ENCODE results near the gene FGF3.

Gene FGF3

DNA sequence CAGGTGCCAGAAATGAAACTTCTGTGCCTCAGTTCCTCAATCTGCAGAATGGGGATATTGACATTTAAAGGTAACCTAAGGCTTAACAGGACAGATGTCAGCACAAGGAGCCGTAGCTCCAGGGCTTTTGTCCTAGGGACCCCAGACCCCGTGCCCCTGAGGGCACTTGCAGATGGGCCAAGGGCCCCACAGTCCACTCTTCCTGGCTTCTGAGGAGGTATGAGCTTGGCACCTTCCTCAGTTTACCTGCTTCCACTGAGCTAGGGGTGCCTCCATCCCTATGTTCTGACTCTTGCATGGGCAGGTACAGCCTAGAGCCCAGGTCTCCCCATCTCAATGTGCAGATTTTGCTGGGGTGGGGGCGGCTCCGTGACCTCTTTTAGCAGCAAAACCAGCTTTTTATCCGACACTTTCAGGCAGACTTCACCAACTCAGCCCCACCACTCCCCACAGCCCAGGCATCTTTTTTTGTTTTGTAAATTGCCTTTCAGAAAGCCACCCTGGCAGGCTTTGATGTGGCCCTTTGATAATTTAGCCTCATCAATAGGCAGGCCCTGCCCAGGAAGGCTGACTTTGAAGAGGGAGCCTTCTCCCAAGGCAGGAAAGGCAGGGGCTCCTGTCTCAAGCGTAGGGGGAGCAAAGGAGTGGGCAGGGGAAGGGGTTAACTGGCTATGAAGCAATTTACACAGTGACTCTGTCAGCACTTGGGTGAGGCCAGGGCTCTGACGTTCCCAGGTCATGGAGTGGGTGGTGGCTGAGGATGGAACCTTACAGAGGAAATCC lies 23.7 kb upstream of the FGF3 start:
- DNase-seq: no peak

DNA sequence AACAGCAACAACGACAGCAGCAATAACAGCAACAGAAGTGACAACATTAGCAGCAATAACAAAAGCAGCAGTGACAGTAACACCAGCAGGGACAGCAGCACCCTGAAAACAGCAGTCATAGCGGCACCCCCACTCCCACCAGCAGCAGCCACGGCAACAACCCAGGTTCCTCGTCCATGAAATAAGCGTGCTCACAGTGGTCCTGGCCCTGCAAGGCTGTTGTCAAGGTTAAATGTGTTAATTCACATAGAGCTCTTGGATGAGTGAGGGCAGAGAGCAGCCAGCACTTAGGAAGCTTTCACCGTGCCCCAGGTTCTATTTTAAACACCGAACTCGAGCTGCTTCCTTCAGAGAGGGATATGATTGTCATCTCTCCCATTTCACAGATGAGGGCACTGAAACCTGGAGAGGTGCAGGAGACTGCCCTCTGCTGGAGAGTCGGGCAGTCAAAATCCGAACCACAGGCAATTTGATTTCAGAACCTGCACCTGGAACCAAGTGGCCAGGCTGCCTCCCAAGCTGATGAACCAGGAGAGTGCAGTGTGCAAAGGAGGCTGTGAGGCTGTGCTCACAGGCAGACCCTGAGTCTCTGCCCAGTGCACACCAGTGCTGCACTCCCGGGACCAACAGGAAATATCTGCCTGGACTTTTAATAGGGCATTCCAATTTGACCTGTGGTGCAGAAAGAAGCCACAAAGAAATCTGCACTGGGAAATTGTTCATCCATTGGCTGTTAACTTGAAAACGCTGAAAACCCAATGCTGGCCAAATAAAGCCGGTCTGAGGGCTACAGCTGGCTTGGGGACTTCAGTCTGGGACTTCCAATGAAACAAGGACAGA lies 22.9 kb upstream of the FGF3 start:
- DNase-seq: no peak

DNA sequence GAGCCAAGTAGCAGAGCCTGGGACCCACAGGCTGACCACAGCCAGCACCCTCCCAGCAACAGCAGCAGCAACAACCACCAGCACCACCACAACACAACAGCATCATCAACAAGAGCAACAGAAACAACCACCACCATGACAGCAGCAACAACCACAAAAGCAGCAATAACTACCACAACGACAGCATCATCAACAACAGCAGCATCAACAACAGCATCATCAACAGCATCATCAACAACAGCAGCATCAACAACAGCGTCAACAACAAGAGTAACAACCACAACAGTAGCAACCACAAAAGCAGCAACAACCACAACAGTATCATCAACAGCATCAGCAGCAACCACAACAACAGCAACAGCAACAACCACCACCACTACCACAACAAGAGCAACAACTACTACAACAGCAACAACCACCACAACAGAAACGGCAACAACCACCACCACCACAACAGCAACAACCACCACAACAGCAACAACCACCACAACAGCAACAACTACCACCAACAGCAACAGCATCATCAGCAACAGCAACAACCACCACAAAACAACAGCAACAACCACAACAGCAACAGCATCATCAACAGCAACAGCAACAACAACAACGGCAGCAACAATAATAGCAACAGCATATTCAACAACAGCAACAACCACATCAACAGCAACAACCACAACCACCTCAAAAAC lies 22.1 kb upstream of the FGF3 start:
- DNase-seq: no peak

DNA sequence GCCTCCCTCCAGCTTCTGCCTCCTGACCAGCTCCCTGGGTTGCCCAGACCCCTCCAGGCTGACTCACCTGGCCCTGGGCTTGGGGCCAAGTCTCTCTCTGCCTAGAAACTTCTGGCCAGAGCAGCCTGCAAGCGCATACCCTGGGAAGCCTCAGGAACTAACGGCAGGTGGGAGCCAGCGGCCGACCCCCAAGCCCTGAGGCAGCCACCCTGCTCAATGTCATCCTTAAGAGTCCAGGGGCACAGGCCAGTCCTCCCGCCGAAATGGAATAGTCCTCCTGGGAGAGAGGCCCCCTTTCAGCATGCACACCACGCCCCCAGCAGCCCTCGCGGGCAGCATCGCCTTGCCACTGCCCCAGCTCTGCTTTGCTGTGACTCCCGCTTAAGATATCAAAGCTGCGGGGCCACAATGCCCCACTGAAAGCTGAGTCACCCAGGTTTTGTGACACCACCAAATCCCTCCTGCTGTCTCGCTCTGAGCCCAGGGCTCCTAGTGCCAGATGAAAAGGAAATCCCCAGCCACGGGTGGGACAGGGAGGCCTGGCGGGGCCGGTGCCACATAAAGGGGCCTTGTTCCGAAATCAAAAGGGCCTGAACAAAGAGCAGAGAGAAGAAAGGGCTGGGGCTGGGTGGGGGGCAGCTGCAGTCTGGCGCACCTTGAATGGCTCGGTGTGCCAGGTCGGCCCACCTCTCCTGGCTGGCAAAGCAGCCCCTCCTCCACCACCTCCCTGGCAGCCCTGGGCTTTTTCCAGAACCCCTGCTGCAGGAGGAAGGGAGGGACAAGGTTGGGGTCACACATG lies 21.4 kb upstream of the FGF3 start:
- DNase-seq: no peak

DNA sequence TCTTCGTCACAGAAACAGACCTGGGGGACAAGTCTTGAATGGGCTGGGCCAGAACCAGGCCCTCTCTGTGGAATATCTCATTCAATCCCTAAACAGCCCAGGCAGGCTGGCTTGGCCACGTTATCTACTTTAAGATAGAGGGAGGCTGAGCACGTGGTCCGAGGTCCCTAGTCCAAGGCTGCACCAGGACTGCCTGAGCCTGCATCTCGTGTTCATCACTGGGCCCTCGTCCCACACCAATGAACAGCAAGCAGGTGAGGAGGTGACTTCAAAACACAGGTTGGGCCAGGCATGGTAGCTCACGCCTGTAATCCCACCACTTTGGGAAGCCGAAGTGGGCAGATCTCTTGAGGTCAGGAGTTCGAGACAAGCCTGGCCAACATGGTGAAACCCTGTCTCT lies 20.3 kb upstream of the FGF3 start:
- no peak for DNase-seq

DNA sequence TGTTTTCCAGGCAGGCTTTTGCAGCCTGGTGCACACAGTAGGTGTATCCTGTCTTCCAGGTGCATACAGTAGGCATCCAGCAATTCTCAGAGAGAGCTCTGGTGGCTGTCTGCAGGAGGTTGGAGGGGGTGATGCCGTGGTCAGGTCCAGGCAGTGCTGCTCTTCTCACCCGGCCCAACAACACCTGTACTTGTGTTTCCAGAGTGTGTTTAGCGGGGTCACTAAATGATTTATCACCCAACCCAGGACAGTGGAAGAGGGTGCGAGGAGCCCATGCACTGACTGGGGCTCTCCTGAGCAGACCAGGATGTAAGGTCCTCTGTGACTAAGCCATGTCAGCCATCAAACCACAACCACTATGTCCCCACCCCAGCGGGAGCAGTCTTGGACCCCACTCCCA lies 18.6 kb upstream of the FGF3 start:
- DNase-seq: no peak

DNA sequence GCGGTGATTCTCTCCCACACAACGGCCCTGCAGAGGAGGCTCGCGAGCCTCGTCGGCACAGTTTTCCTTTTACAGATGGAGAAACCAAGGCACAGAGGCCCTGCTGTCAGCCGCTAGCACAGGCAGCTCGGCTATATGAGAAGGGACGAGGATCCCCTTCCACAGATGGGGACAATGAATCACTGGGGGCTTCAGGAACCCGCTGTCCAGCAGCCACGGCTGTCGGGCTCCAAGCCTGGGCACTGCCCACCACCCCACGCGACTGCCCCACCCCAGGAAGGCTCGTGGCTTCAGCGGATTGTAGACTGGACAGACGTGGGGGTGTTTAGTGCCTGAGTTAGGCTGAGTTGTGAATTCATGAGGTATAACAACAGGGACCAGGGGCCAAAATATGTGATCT lies 17.2 kb upstream of the FGF3 start:
- no peak for DNase-seq

DNA sequence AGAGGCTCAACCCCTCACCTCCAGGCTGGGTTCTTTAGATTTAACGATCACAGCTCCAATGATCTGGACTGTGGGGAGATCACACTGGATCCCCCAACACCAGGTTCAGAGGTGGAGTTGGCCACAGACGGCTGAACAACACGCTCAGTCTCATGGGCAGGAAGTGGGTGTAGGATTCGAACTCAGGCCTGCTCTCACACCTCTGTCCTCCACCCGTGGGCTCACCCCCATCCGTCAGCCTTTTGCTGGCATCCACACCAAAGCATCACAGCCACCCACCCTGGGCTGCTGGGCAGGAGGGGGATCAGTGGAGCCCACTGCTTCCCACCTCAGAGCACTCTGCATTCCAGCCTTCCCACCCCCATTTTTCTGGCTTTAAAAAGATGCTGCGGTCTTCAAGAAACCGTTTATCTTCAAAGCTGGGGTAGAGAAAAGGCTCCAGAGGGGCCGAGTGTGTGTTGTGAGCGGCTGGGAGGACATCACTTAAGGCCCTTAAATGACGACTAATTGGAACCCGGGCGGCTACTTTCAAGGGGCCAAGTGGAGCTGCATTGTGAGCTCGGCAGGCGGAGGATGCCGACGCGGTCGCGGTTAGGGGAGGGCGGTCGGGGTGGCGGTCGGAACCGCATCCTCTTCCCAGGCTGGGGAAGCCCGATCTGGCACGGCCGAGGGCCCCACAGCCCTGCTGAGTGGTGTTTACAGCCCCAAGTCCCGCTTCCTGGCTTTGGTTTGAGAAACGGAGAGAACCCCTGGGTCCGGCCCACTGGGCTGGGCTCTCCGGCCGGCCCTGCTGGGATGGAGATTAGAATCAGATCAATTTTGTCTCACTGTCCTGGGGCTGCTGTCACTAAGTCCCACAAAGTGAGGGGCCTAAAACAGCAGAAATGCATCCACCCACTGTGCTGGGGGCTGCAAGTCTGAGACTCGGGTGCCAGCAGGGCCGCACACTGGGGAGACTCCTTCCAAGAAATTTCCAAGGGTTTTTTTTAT lies 15.9 kb upstream of the FGF3 start:
- DNase-seq: no peak

DNA sequence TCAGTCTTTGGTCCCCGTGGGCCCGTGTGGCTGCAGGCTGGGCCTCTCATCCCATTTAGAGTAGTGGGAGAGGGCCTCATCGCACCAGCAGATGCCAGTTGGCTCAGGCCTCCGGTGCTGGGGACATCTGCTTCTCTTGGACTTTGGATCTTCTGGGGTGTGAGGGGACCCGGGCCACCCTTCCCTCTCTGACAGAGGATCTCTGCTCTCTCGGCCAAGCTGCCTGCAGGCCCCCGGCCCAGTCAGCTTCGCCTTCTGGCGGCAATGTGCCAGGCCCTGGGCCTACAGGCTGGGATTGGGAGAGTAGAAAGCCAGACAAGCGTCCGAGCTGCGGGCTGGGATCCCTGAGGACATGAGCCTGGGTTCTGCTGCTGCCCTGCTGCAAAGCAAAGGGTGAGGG lies 15.0 kb upstream of the FGF3 start:
- DNase-seq: no peak

DNA sequence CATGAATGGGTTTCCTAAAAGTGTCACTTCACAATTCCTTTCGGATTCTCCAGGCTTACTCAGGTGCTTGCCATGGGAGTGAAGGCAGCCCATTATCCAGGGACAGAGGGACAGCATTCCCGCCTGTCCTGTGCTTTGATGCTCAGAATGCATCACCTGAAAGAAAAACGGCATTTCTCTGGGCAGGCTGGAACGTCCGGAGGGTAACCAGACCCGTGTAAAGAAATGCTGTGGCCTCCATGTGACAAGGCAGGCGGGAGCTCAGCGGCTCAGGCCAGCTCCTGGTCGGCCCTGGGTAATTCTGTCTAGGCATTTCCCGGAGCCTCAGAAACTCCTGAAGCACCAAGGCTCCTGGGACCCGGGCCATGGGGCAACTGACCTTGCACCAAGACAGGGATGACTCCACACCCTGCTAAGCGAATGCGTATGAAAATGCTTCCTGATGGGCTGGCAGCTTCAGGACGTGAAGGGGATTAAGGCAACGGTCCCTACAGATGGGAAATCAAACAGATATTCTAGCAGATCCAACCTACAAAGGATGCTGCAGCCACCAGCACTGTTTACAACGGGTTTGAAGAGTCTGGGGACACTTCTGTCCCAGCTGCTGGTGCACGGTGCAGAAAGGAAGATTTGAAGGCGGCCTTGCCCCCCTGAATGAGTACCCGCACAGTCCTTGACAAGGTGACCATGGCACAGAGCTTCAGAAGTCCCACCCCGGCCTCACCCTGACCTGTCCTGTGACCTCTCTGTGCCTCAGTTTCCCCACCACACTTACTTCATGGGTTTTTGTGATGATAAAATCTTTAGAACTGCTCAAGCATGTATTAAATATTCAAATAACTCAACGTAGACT lies 13.6 kb upstream of the FGF3 start:
- DNase-seq: no peak

DNA sequence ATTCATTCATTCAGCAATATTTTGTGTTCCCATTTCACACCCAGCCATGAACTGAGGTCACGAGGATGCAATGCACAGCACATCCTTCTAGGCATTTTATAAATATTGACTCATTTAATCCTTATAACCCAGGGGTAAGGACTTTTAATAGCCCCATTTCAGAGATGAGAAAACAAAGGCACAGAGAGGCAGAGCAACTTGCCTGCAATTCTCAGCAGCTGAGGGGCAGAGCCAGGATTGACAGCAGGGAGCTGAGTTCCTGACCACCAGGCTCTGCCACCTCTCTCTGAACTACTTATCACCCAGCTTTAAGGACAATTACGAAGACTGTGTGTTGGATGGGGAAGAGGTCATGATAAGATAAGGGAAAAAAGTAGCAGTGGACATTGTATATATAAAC lies 12.8 kb upstream of the FGF3 start:
- no peak for DNase-seq

DNA sequence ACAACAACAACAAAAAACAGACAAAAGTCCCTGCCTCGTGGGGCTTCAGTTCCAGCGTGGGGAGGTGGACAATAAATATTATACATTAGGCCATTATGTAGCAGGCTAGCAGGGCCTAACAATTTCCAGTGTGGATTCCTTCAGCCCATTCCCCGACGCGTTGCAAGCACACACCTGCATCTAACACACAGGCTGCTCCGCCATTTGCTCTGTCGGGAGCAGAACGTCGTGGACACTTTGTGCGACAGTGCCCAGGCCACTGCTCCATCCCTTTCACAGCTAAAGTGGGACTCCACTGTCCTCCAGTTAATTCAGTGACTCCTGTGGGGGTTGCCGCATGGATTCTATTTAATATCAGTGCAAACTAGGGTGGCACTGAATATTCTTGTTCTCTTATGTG lies 10.9 kb upstream of the FGF3 start:
- DNase-seq: no peak

DNA sequence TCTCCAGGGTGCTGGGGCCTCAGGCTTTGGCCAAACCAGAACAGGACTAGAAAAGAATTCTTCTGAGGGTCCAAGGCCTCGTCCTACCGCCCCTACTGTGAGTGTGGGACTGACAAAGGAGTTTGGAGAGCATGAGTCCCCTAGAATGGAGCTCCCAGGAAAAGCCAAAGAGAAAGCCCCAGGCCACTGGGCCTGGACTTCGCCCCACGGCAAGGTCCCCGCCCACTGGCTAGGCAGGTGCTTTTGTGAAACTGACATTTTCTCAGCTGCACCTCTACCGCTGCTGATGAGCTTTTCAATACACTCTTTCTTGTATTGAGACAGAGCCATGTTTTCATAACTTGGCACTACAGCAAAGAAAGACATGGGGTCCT lies 9.7 kb upstream of the FGF3 start:
- DNase-seq: no peak

DNA sequence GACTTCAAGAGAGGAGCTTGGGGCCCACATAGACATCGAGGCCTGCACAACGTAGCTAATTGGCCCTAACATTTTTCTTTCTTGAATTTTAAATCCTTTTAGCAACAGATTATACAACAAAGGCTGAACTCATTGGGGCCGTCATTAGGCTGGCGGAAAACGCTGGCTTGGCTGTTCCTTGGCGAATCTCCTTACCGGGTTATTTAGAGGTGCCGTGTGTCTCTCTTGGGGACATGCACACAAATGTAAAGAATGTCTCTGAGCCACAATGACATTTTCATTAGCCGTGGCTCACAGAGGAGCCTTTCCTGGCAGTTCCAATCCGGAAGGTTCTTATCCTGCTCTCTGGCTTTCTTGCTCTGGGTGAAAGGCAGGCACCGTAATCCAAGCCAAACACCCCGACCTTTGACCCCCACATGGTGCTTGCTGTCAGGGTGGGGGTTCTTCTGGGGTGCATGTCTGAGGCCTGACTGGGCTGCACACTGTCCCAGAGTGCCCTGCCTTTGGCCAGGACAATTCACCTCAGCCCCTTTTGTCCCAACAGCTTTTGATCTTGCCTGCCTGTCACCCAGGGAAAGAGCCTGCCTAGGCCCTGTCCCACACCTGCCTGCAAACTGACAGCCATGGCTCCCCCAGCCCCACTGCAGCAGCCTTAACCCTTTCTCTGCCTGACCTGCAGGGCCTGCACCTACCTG lies 9.2 kb upstream of the FGF3 start:
- DNase-seq: no peak

DNA sequence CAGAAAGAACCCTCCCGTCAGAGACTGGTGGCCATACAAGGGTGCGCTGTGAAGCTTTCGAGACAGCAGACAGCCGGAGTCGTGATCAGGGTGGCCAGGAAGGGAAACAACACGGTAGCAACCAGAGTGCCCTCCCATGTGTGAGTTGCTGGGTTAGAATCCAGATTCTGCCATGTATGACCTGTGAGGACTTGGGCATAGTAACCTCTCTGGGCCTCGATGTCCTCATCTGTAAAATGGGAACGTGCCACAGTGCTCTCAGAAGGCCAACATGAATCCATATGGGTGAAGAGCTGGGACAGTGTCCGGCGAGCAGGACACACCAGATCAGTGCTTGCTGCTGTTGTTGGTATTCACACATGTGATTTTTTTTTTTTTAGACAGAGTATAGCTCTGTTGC lies 7.6 kb upstream of the FGF3 start:
- DNase-seq: no peak

DNA sequence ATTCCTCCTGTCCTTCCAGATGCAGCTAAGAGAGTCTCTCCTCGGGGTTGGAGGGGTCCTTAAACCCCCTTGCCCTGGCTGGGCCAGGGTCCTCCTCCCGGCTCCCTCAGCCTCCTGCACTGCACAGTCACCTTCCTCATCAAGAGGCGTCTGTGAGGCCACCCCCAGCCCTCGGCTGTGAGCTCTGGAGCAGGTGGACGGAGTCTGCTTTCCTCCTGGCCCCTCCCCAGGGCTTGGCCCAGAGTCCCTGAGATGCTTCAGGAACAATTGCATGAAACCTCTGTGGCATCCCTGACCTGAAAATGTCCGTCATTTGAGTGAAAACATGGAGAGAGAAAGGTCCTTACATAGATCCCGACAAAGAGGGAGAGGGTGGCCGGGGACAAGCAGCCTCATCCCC lies 6.7 kb upstream of the FGF3 start:
- DNase-seq: no peak

DNA sequence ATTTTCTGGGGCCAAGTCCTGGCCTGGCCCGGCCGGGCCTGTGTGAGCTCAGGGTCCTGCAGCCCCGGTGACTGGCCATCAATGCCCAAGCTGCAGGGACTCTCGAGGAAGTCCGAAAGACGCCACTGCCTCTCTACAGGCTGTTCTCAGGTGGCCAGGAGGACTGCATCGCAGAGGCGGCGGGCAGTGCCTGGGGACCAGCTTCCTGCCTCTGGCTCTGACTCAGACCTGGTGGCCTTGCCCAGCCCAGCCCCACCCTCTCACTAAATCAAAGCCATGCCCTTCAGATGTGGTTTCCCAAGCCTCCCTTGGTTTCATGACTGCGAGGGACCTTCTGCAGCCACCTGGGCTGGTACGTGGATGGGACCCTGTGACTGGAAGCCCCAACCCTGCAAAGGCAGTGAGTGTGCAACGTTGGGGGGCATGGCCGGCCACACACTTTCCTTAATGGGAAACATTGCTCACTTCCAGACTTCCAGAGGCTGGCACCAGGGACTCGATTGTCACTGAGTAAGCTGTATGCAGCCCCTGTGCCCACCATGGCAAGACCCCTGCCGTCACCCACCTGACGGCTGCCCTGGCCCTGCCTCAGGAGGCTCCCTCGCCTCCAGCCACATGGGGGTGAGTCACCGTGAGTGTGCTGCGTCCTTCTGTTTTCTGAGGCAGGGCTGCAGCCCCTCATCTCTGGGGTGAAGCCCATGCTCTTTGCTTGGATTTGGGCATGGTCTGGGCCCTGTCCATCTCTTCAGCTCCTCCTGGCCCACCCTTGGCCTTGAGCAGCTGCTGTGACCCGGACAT lies 6.0 kb upstream of the FGF3 start:
- no peak for DNase-seq

DNA sequence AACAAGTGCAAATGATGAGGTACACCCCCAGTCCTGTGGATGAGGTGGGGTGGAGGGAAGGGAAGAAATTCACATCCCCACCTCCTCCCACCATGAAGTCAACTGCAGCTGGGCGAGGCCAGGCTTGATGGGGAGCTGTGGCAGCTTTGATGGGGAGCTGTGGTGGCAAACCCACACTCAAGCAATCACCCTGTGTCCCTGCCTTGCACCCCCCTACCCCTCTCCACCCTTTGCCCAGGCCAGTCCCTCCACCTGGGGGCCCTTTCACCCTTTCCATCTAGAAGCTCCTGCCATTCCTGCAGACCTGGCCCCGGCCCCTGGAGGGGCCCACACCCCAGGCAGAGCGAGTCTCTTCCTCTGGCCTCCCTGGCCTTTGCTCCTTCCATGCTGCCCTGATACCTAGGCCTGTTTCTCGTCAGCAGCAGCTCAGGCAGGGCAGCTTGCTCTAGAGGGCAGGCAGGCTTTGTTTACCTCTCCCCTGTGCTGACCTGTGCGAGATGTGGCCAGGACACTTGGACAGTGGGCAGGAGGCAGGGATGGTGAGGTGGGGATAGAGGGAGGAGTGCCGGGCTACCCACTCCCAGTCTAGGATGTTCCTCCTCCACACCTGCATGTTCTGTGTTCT lies 4.5 kb upstream of the FGF3 start:
- DNase-seq: no peak
